ENCODE results near the gene ERG. TPM values are rescaled to one million over a fixed set of nuclear protein-coding genes. Genes with fewer than 3 reads are reported as not detected.
A peak's percentile ranks its signal among the peaks of the same experiment; 100 is the strongest.

ERG gene
- total RNA-seq, 1 donor from 2014 or later, result not detected

GRCh38 chr21:38355992-38356781, 142.1 kb downstream of the ERG start:
- no peak overlapping the region for H3K27ac Mint-ChIP-seq
- POLR2A ChIA-PET, result no interaction called here
- peak; percentile 30 for DNase-seq
- no peaks in the 10 kb centered on the region for H3K4me1 Mint-ChIP-seq
- CTCF ChIA-PET, result interaction anchor here (0.7 kb wide), 2 partner anchors 29 to 644 kb away, joined by 3 read pairs; no protein-coding TSS in a partner anchor
- no peaks in the 10 kb centered on the region for H3K9me3 Mint-ChIP-seq
- H3K27me3 Mint-ChIP-seq, result peaks cover 8% of the 10 kb centered on the region
- no peak for ATAC-seq (ENCODE audit: low read depth)
- intact Hi-C loops (cut with micrococcal nuclease), result loop anchor here (1.0 to 5.0 kb wide), 3 partner anchors 137 to 1194 kb away; no protein-coding TSS in a partner anchor
- H3K36me3 Mint-ChIP-seq (ENCODE audit: low read depth), result no peaks in the 10 kb centered on the region
- no peak overlapping the region for H3K4me3 Mint-ChIP-seq
- TF ChIP-seq, protein P1, sequence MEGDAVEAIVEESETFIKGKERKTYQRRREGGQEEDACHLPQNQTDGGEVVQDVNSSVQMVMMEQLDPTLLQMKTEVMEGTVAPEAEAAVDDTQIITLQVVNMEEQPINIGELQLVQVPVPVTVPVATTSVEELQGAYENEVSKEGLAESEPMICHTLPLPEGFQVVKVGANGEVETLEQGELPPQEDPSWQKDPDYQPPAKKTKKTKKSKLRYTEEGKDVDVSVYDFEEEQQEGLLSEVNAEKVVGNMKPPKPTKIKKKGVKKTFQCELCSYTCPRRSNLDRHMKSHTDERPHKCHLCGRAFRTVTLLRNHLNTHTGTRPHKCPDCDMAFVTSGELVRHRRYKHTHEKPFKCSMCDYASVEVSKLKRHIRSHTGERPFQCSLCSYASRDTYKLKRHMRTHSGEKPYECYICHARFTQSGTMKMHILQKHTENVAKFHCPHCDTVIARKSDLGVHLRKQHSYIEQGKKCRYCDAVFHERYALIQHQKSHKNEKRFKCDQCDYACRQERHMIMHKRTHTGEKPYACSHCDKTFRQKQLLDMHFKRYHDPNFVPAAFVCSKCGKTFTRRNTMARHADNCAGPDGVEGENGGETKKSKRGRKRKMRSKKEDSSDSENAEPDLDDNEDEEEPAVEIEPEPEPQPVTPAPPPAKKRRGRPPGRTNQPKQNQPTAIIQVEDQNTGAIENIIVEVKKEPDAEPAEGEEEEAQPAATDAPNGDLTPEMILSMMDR (IDR thresholded peaks at IDR 0.05), result no peak

GRCh38 chr21:38355353-38355752, 142.9 kb downstream of the ERG start:
- intact Hi-C loops (cut with micrococcal nuclease), result loop anchor here (5.0 kb wide), 2 partner anchors 643 to 1193 kb away; no protein-coding TSS in a partner anchor
- ATAC-seq (ENCODE audit: low read depth) (no peak), DNase-seq (no peak)
- H3K4me1 Mint-ChIP-seq, result no peaks in the 10 kb centered on the region
- H3K36me3 Mint-ChIP-seq (ENCODE audit: low read depth), result no peaks in the 10 kb centered on the region
- CTCF ChIA-PET, result no interaction called here
- TF ChIP-seq, protein P1 (IDR thresholded peaks at IDR 0.05), result no peak
- POLR2A ChIA-PET, result no interaction called here
- no peak overlapping the region for H3K27ac Mint-ChIP-seq
- no peaks in the 10 kb centered on the region for H3K9me3 Mint-ChIP-seq
- no peak overlapping the region for H3K4me3 Mint-ChIP-seq
- H3K27me3 Mint-ChIP-seq, result peaks cover 8% of the 10 kb centered on the region

DNA sequence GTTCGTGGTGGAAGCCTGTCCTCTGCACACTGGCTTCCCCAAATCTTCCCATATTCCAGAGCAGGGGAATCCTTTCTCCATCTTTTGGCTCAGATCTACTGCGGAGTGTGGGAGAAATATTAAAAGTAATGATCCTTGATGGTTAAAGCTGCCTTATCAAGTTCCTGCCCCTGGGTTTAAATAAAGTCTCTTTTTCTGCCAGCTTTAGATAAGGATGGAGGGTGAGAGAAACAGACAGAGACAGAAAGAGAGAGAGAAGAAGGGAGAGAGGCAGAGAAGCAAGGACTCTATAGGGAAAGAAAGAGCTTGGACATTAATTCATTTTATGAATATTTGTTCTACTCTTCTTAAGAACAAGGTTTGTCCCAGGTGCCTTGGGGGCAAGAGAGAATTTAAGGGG, 143.5 kb downstream of the ERG start:
- Mint-ChIP-seq H3K36me3 (ENCODE audit: low read depth) (no peaks in the 10 kb centered on the region), H3K4me1 (no peaks in the 10 kb centered on the region), H3K4me3 (no peak overlapping the region), H3K9me3 (no peaks in the 10 kb centered on the region), H3K27me3 (peaks cover 9% of the 10 kb centered on the region), H3K27ac (no peak overlapping the region)
- ATAC-seq (ENCODE audit: low read depth), result no peak
- no peak for DNase-seq
- TF ChIP-seq, protein P1 (IDR thresholded peaks at IDR 0.05), result no peak
- POLR2A ChIA-PET, result no interaction called here
- intact Hi-C loops (cut with micrococcal nuclease), result loop anchor here (5.0 kb wide), 2 partner anchors 642 to 1192 kb away; no protein-coding TSS in a partner anchor
- CTCF ChIA-PET, result no interaction called here

DNA sequence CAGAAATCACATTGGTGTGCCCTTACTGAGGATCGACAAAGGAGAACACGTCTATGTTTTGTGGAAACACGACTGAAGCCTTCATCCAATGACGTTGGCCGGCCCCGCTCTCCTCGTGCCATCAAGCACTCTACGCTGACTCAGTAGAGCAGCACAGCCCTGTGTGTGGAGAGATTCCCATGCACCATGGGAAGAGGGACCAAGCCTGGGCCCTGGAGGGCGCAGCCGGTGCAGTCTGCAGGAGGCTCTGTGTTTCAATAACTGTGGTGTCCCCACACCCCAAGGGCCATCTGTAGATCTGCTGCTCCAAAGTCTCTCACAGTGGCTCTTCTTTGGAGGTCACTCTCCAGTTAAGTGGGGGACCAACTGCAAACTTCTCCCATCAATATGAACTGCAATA, 144.0 kb downstream of the ERG start:
- DNase-seq (no peak), ATAC-seq (ENCODE audit: low read depth) (no peak)
- TF ChIP-seq, protein P1 (IDR thresholded peaks at IDR 0.05), result no peak
- Mint-ChIP-seq H3K36me3 (ENCODE audit: low read depth) (no peaks in the 10 kb centered on the region), H3K9me3 (no peaks in the 10 kb centered on the region), H3K4me1 (no peaks in the 10 kb centered on the region), H3K27ac (no peak overlapping the region), H3K27me3 (peaks cover 9% of the 10 kb centered on the region), H3K4me3 (no peak overlapping the region)
- intact Hi-C loops (cut with micrococcal nuclease), result no loop called here
- CTCF ChIA-PET, result no interaction called here
- POLR2A ChIA-PET, result no interaction called here

DNA sequence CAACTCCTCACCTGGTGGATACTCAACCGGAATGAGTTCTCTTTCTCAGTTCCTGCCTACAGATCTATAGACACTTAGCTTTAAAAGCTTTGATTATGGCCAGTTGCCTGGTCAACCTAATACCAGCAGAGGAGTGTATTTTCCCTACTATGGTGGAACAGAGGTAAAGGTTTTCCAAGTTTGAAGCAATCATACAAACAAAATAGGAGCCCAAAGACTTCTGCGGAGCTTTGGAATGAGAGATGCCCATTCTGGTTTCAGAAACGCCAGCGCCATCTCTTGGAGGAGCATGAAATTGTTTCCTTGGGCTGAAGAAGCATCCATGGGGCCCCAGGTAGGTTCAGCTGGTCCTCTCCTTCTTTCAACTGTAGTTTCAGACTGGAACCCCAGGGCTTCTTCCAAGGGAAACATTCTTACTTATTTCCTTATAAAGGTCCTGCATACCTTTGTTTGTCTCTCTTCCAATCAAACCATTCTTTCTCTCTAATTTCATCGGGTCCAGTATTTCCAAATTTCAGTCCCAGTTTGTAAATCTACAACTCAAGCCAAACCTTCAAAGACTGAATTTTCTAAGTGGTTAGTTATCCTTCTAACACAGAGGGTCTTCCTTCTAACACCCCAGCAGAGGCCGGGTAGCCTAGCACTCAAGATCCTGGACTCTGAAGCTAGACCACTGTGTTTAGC, 145.6 kb downstream of the ERG start:
- TF ChIP-seq, protein P1 (IDR thresholded peaks at IDR 0.05), result no peak
- CTCF ChIA-PET, result no interaction called here
- intact Hi-C loops (cut with micrococcal nuclease), result no loop called here
- Mint-ChIP-seq H3K27ac (no peak overlapping the region), H3K27me3 (peaks cover 9% of the 10 kb centered on the region), H3K9me3 (no peaks in the 10 kb centered on the region), H3K4me1 (no peaks in the 10 kb centered on the region), H3K36me3 (ENCODE audit: low read depth) (no peaks in the 10 kb centered on the region), H3K4me3 (no peak overlapping the region)
- no peak for DNase-seq
- POLR2A ChIA-PET, result no interaction called here
- ATAC-seq (ENCODE audit: low read depth), result no peak
